Gastrocnemius medialis (tissue), 4 donors: Measurements from ENCODE around the gene DUSP22.

Experiments
- CTCF ChIP-seq, 5 experiments: fragments of 450-650 bp in 3 of 5; fragments of 200-600 bp in 2 of 5; sonication (generic) in 2 of 5; IDR thresholded peaks in 4 of 5; conservative IDR thresholded peaks in 1 of 5; 1 replicate in 4 of 5; 2 replicates in 1 of 5; pipeline ENCODE4 v1.5.1; 2016 to 2019; ENCODE audit warnings: antibody characterized with exemption in 5 of 5, mild to moderate bottlenecking in 3 of 5, moderate library complexity in 3 of 5
- POLR2A ChIP-seq, 2 donors: fragments of 450-650 bp; IDR thresholded peaks; one replicate each; pipeline ENCODE4 v1.6.1; 2017; ENCODE audit warnings: antibody characterized with exemption in 2 of 2, mild to moderate bottlenecking in 2 of 2, moderate library complexity in 2 of 2

GRCh38 chr6:328924-329323, 36.6 kb downstream of the DUSP22 start:
- TF ChIP-seq POLR2A (IDR thresholded peaks at IDR 0.05) (no peak), CTCF (IDR thresholded peaks at IDR 0.05 in 4 of 5, conservative IDR thresholded peaks at IDR 0.05 in 1 of 5) (no peak)
